K562 (cell line): Measurements from ENCODE around the gene MIEN1. TPM values are rescaled to one million over a fixed set of nuclear protein-coding genes. Genes with fewer than 3 reads are reported as not detected.

Experiments used
- ATAC-seq: fragments of 200-7000 bp; cut with Tn5 transposase; 3 replicates; pipeline ENCODE4 v1.9.1; 2020; ENCODE audit warnings: moderate library complexity
- BruUV-seq: library from RNA; stranded (reverse); fragments of 400-500 nt; replicated peaks from 2 replicates; lab custom pipeline; 2021; lab: Mats Ljungman, UMichigan
- CTCF ChIA-PET: fragments of 300-600 bp; formaldehyde crosslinking; extraction: SDS; loops from one replicate; lab custom pipeline; 2021; ENCODE audit warnings: low intra/inter-chr PET ratio; lab: Yijun Ruan, JAX
- POLR2A ChIA-PET: fragments of 300-600, 350-650 bp; sonication (Branson Sonifier 250); formaldehyde crosslinking; extraction: SDS; loops from one replicate; lab custom pipeline; 2021; ENCODE audit warnings: antibody characterized with exemption, inconsistent platforms; lab: Yijun Ruan, JAX
- DNase-seq, 4 experiments: peaks; one replicate each; pipeline versions ENCODE4 v3.0.0 to v3.0.0-alpha.2; 2011 to 2018; ENCODE audit warnings: low spot score in 3 of 4, mixed read lengths in 3 of 4; ENCODE audit errors: extremely low read depth in 1 of 4
- FAIRE-seq: peaks from 2 replicates; lab custom pipeline; 2011; peaks lifted over from hg19 to GRCh38; lab: Jason Lieb, UNC
- H2AFZ ChIP-seq: 2 replicates; pipeline ENCODE4 v1.6.0; 2011; ENCODE audit warnings: low read depth, low read length, control low read depth, inconsistent platforms
- H3K27ac ChIP-seq: fragments of 200-600 bp; 3 replicates; pipeline ENCODE4 v1.8.0; 2011; ENCODE audit warnings: low read depth, mild to moderate bottlenecking, control low read depth, inconsistent platforms, low read length, moderate library complexity, mixed read lengths; ENCODE audit errors: extremely low read depth
- H3K27me3 ChIP-seq, 2 experiments: fragments of 300-600 bp in 1 of 2; 2 replicates in 1 of 2; 3 replicates in 1 of 2; pipeline versions ENCODE4 v1.6.0 to v1.8.0; 2011; ENCODE audit warnings: inconsistent platforms in 2 of 2, low read length in 2 of 2, mild to moderate bottlenecking in 1 of 2, mixed read lengths in 1 of 2, moderate library complexity in 1 of 2; ENCODE audit not compliant: control insufficient read depth in 2 of 2, insufficient read depth in 2 of 2
- H3K36me3 ChIP-seq: fragments of 300-600 bp; 3 replicates; pipeline ENCODE4 v1.8.0; 2011; ENCODE audit warnings: mild to moderate bottlenecking, low read length, inconsistent platforms; ENCODE audit not compliant: control insufficient read depth, insufficient read depth
- H3K4me1 ChIP-seq, 2 experiments: fragments of 200-600 bp in 1 of 2; replicated peaks in 1 of 2; 2 replicates in 1 of 2; 3 replicates in 1 of 2; pipeline versions ENCODE4 v1.5.1 to v1.8.0; 2011; ENCODE audit warnings: inconsistent platforms in 2 of 2, low read length in 2 of 2, mild to moderate bottlenecking in 1 of 2, mixed read lengths in 1 of 2, moderate library complexity in 1 of 2; ENCODE audit not compliant: control insufficient read depth in 2 of 2, insufficient read depth in 2 of 2
- H3K4me2 ChIP-seq: 2 replicates; pipeline ENCODE4 v1.6.1; 2011; ENCODE audit warnings: low read length, control low read depth, inconsistent platforms, mixed read lengths; ENCODE audit not compliant: insufficient read depth
- H3K4me3 ChIP-seq: fragments of 200-600 bp; sonication (generic), shearing (Covaris generic); 2 replicates; pipeline ENCODE4 v1.5.1; 2016; ENCODE audit warnings: control low read depth, inconsistent platforms
- H3K79me2 ChIP-seq: fragments of 200-600 bp; 3 replicates; pipeline ENCODE4 v1.8.0; 2011; ENCODE audit warnings: low read length, inconsistent platforms; ENCODE audit not compliant: control insufficient read depth, insufficient read depth
- H3K9ac ChIP-seq, 2 experiments: 2 replicates each; pipeline versions ENCODE4 v1.6.0 to v1.6.1; 2011; ENCODE audit warnings: low read depth in 2 of 2, low read length in 2 of 2, control low read depth in 1 of 2, inconsistent platforms in 1 of 2, mild to moderate bottlenecking in 1 of 2, mixed read lengths in 1 of 2; ENCODE audit not compliant: insufficient read depth in 1 of 2
- H3K9me1 ChIP-seq: one replicate; pipeline ENCODE4 v1.6.0; 2011; ENCODE audit warnings: inconsistent platforms, mild to moderate bottlenecking, low read length, moderate library complexity; ENCODE audit not compliant: control insufficient read depth, insufficient read depth
- H3K9me3 ChIP-seq: replicated peaks from 2 replicates; pipeline ENCODE4 v1.5.1; 2011; ENCODE audit warnings: low read depth, low read length, inconsistent platforms; ENCODE audit not compliant: control insufficient read depth, insufficient read depth
- H4K20me1 ChIP-seq: replicated peaks from 2 replicates; pipeline ENCODE4 v1.6.1; 2011; ENCODE audit warnings: low read length, inconsistent platforms, mixed read lengths; ENCODE audit not compliant: control insufficient read depth, insufficient read depth
- CHD1 ChIP-seq: fragments of 200-600 bp; sonication (generic); IDR thresholded peaks from one replicate; pipeline ENCODE4 v1.6.1; 2012; ENCODE audit warnings: mild to moderate bottlenecking, moderate library complexity, low read length, inconsistent platforms
- ETV6 ChIP-seq, 3 experiments: fragments of 150-350 bp in 1 of 3; sonication (generic) in 1 of 3; formaldehyde crosslinking in 1 of 3; IDR thresholded peaks; 2 replicates each; pipeline versions ENCODE4 v1.6.1 to v1.8.0; 2014 to 2022; ENCODE audit warnings: borderline replicate concordance in 2 of 3, low read depth in 2 of 3, antibody characterized with exemption in 1 of 3, low read length in 1 of 3, mild to moderate bottlenecking in 1 of 3, missing genetic modification reagents in 1 of 3
- GATA2 ChIP-seq: sonication (generic); formaldehyde crosslinking; IDR thresholded peaks from 2 replicates; pipeline ENCODE4 v1.4.0; 2020; ENCODE audit warnings: mild to moderate bottlenecking, missing genetic modification reagents
- GTF2A2 ChIP-seq: IDR thresholded peaks from 2 replicates; pipeline ENCODE4 v1.6.1; 2016; ENCODE audit warnings: mild to moderate bottlenecking, missing genetic modification characterization, missing compliant biosample characterization
- RNF2 ChIP-seq: sonication (generic); IDR thresholded peaks from 2 replicates; pipeline ENCODE4 v1.6.1; 2016
- ZBTB26 ChIP-seq: fragments of 450-650 bp; formaldehyde crosslinking; IDR thresholded peaks from 2 replicates; pipeline ENCODE4 v1.4.0; 2022; ENCODE audit warnings: missing genetic modification characterization
- ZNF699 ChIP-seq: fragments of 250-450 bp; sonication (Bioruptor Pico); IDR thresholded peaks from 2 replicates; pipeline ENCODE4 v1.8.0; 2021; ENCODE audit warnings: mild to moderate bottlenecking, moderate library complexity; ENCODE audit not compliant: insufficient replicate concordance
- ZNF77 ChIP-seq: fragments of 250-450 bp; sonication (Bioruptor Pico); IDR thresholded peaks from 2 replicates; pipeline ENCODE4 v1.5.0; 2020
- WGBS: fragments of 100-300 bp; shearing (Covaris generic); methylation state at CpG from one replicate; pipeline ENCODE4 v1.1.6; 2016; ENCODE audit warnings: low coverage, mixed read lengths; ENCODE audit not compliant: insufficient coverage; ENCODE audit errors: missing lambda C conversion rate; 5-methylcytosine and 5-hydroxymethylcytosine counted together
- in situ Hi-C: fragments of 300-500 bp; cut with MboI; formaldehyde crosslinking; loops from 4 replicates; pipeline ENCODE4 v1.15.0; 2018; ENCODE audit warnings: inconsistent platforms, mixed read lengths
- intact Hi-C: fragments of 100-400 bp; cut with micrococcal nuclease; formaldehyde crosslinking; loops from 2 replicates; pipeline ENCODE4 v1.14.2; 2022
- polyA plus RNA-seq, 8 experiments: library from polyadenylated mRNA; depleted of rRNA in 4 of 8; stranded (reverse) in 5 of 8; unstranded in 3 of 8; fragments of >200 nt; fragmentation: Nextera tagmentation in 2 of 8; fragmentation: Illumina TruSeq in 1 of 8; extraction: Ambion mirVana in 2 of 8; extraction: Trizol in 1 of 8; gene quantifications; 2 replicates each; pipeline versions ENCODE4 v1.2.1 to v1.2.3, GENCODE V29; 2011 to 2014; ENCODE audit warnings: inconsistent platforms in 1 of 8, missing spikeins in 1 of 8
- total RNA-seq, 7 experiments: library from RNA; depleted of rRNA in 6 of 7; stranded (reverse); fragments of >200 nt in 6 of 7; fragmentation: Illumina TruSeq in 2 of 7; extraction: Trizol in 2 of 7; gene quantifications; 2 replicates each; pipeline versions ENCODE4 v1.2.1 to v1.2.3, GENCODE V29; 2011 to 2021; ENCODE audit warnings: low replicate concordance in 1 of 7

MIEN1 gene
- total and polyA plus RNA-seq, 9 of the 15 experiments (the other 6 are each of a cell fraction or from before 2014, with no cell fraction given): 61.3 to 142 (median 78.9) TPM

- Histone ChIP-seq H3K79me2 (peaks cover 7% of the 10 kb centered on the region; the same call in 2 of the 3 replicates), H3K36me3 (no peaks in the 10 kb centered on the region), H3K27ac (no peak overlapping the region), H3K4me3 (no peak overlapping the region), H3K27me3 (no peaks in the 10 kb centered on the region), H3K4me2 (no peak overlapping the region), H3K9ac (peak overlapping the region in 1 of 2 experiments; percentile 71; a peak in 2 of 4 replicates), H2AFZ (no peak overlapping the region), H3K4me1 (peaks cover 20 to 21% of the 10 kb centered on the region in 2 experiments; a peak in 4 of 5 replicates), H3K9me1 (no peaks in the 10 kb centered on the region), H4K20me1 (no peaks in the 10 kb centered on the region), H3K9me3 (no peaks in the 10 kb centered on the region)
- BruUV-seq: no TSS peak
- 92% methylated on average over 11 of the region's 12 CpGs for WGBS
- no peak for TF ChIP-seq CHD1
- no peak for TF ChIP-seq ZNF77 (CRISPR knock-in tag)
- no peak for TF ChIP-seq ETV6 (IDR thresholded peaks at IDR 0.05; ENCODE audit: borderline replicate concordance in 1 of 2, low read depth in 2 of 2, low read length in 1 of 2)
- TF ChIP-seq ETV6 (CRISPR knock-in tag; IDR thresholded peaks at IDR 0.05; ENCODE audit: borderline replicate concordance): no peak
- no peak for TF ChIP-seq RNF2
- TF ChIP-seq ZBTB26: no peak
- TF ChIP-seq GATA2 (CRISPR knock-in tag): no peak
- no peak for TF ChIP-seq ZNF699 (CRISPR knock-in tag)
- no peak for TF ChIP-seq GTF2A2 (tag)
- DNase-seq: no peak
- in situ Hi-C loops (no loop called here), intact Hi-C loops (loop anchor here (5.0 kb wide), 1 partner anchor 48 kb away; the partner anchor contains the start of gene MIEN1)
- FAIRE-seq: no peak
- POLR2A ChIA-PET: interaction anchor here (1.0 kb wide), 1 partner anchor 8 kb away, joined by 3 read pairs; no protein-coding TSS in a partner anchor
- ATAC-seq: no peak
- CTCF ChIA-PET: no interaction called here
Measured at GRCh38 chr17:39684369-39685192, 45.8 kb downstream of the MIEN1 start.
